GM12878 (cell line): ENCODE measurements around the gene DNAJB4. TPM values are rescaled to one million over a fixed set of nuclear protein-coding genes. Genes with fewer than 3 reads are reported as not detected.

ENCODE experiments used
- ATAC-seq: fragments of 200-7000 bp; cut with Tn5 transposase; 3 replicates; pipeline ENCODE4 v1.9.1; 2020; ENCODE audit warnings: mild to moderate bottlenecking, moderate library complexity
- BruUV-seq: library from RNA; stranded (reverse); fragments of 400-500 nt; replicated peaks from 2 replicates; lab custom pipeline; 2021; lab: Mats Ljungman, UMichigan
- CTCF ChIA-PET: fragments of 300-600 bp; sonication (Branson Sonifier 250); formaldehyde crosslinking; extraction: SDS; loops from one replicate; lab custom pipeline; 2021; ENCODE audit warnings: inconsistent platforms; lab: Yijun Ruan, JAX
- POLR2A ChIA-PET: fragments of 350-600 bp; formaldehyde crosslinking; extraction: SDS; loops from one replicate; lab custom pipeline; 2021; ENCODE audit warnings: inconsistent platforms; lab: Charles Lee
- RAD21 ChIA-PET: fragments of 300-600 bp; sonication (Branson Sonifier 250); formaldehyde crosslinking; loops from one replicate; lab custom pipeline; 2023; ENCODE audit warnings: antibody characterized with exemption; ENCODE audit not compliant: unreplicated experiment; lab: Charles Lee
- SMC1A ChIA-PET: fragments of 300-600 bp; sonication (Branson Sonifier 250); formaldehyde crosslinking; loops from one replicate; lab custom pipeline; 2023; ENCODE audit not compliant: unreplicated experiment, uncharacterized antibody; lab: Charles Lee
- DNase-seq: peaks from one replicate; pipeline ENCODE4 v3.0.0-alpha.2; 2011; ENCODE audit warnings: low read depth, low spot score
- FAIRE-seq: peaks from 3 replicates; lab custom pipeline; 2011; peaks lifted over from hg19 to GRCh38; lab: Jason Lieb, UNC
- H2AFZ ChIP-seq: 2 replicates; pipeline ENCODE4 v1.6.0; 2011; ENCODE audit warnings: low read depth, low read length, control low read depth; ENCODE audit not compliant: control insufficient read depth
- H3K27ac ChIP-seq: 2 replicates; pipeline ENCODE4 v1.5.1; 2011; ENCODE audit warnings: control low read depth; ENCODE audit not compliant: control insufficient read depth, insufficient read depth
- H3K27me3 ChIP-seq, 2 experiments: replicated peaks in 1 of 2; 2 replicates each; pipeline versions ENCODE4 v1.6.0 to v1.6.1; 2011; ENCODE audit warnings: low read length in 1 of 2; ENCODE audit not compliant: control insufficient read depth in 2 of 2, insufficient read depth in 2 of 2
- H3K36me3 ChIP-seq, 2 experiments: 2 replicates each; pipeline ENCODE4 v1.5.1; 2011; ENCODE audit warnings: low read length in 1 of 2; ENCODE audit not compliant: control insufficient read depth in 2 of 2, insufficient read depth in 2 of 2
- H3K4me1 ChIP-seq: 2 replicates; pipeline ENCODE4 v1.6.1; 2011; ENCODE audit warnings: mild to moderate bottlenecking, low read length, moderate library complexity, mixed read lengths; ENCODE audit not compliant: control insufficient read depth, insufficient read depth
- H3K4me2 ChIP-seq: 2 replicates; pipeline ENCODE4 v1.6.0; 2011; ENCODE audit warnings: control low read depth; ENCODE audit not compliant: control insufficient read depth, insufficient read depth
- H3K4me3 ChIP-seq: fragments of 200-600 bp; sonication (generic); 2 replicates; pipeline ENCODE4 v1.5.1; 2016
- H3K79me2 ChIP-seq: 2 replicates; pipeline ENCODE4 v1.6.0; 2011; ENCODE audit warnings: low read length; ENCODE audit not compliant: control insufficient read depth, insufficient read depth
- H3K9ac ChIP-seq: 2 replicates; pipeline ENCODE4 v1.8.0; 2011; ENCODE audit warnings: low read length, control low read depth, mixed read lengths; ENCODE audit not compliant: control insufficient read depth, insufficient read depth
- H3K9me3 ChIP-seq: replicated peaks from 3 replicates; pipeline ENCODE4 v1.5.1; 2011; ENCODE audit warnings: mild to moderate bottlenecking, low read length; ENCODE audit not compliant: control insufficient read depth, insufficient read depth
- H4K20me1 ChIP-seq: 2 replicates; pipeline ENCODE4 v1.6.0; 2011; ENCODE audit not compliant: control insufficient read depth, insufficient read depth
- CUX1 ChIP-seq: IDR thresholded peaks from 2 replicates; pipeline ENCODE4 v1.6.1; 2012; ENCODE audit warnings: improper control_type of control experiment, low read depth, low read length; ENCODE audit not compliant: insufficient replicate concordance
- EED ChIP-seq: sonication (generic); IDR thresholded peaks from 2 replicates; pipeline ENCODE4 v1.6.1; 2016; ENCODE audit warnings: antibody characterized with exemption, low read depth
- HDAC6 ChIP-seq: fragments of 200-600 bp; sonication (generic); IDR thresholded peaks from one replicate; pipeline ENCODE4 v1.8.0; 2017; ENCODE audit warnings: antibody characterized with exemption; ENCODE audit not compliant: unreplicated experiment
- IKZF2 ChIP-seq, 2 experiments: fragments of 450-650 bp; IDR thresholded peaks; 2 replicates each; pipeline ENCODE4 v1.6.1; 2017; ENCODE audit warnings: mild to moderate bottlenecking in 2 of 2, moderate library complexity in 2 of 2
- NR2F1 ChIP-seq: fragments of 450-650 bp; conservative IDR thresholded peaks from 2 replicates; pipeline ENCODE4 v1.6.1; 2017; ENCODE audit warnings: mild to moderate bottlenecking
- RELA ChIP-seq: fragments of 450-650 bp; IDR thresholded peaks from 2 replicates; pipeline ENCODE4 v1.8.0; 2014; ENCODE audit warnings: borderline replicate concordance; ENCODE audit not compliant: partially characterized antibody
- SUZ12 ChIP-seq: fragments of 200-600 bp; sonication (generic); IDR thresholded peaks from one replicate; pipeline ENCODE4 v1.6.1; 2018; ENCODE audit warnings: antibody characterized with exemption, mild to moderate bottlenecking; ENCODE audit not compliant: unreplicated experiment
- WGBS: methylation state at CpG from one replicate; pipeline ENCODE4 v1.1.6; 2016; ENCODE audit warnings: low lambda C conversion rate; ENCODE audit not compliant: insufficient replicate concordance, insufficient coverage; ENCODE audit errors: missing lambda C conversion rate; 5-methylcytosine and 5-hydroxymethylcytosine counted together
- in situ Hi-C: fragments of 300-500 bp; cut with MboI; formaldehyde crosslinking; loops from 9 replicates; pipeline ENCODE4 v1.14.3; 2018; ENCODE audit warnings: mixed read lengths
- intact Hi-C: fragments of 100-400 bp; cut with micrococcal nuclease; formaldehyde crosslinking; loops from one replicate; pipeline ENCODE4 v1.14.2; 2022; ENCODE audit not compliant: unreplicated experiment
- polyA plus RNA-seq, 11 experiments: library from polyadenylated mRNA; depleted of rRNA in 4 of 11; unstranded in 6 of 11; stranded (reverse) in 5 of 11; fragments of >200 nt; fragmentation: Nextera tagmentation in 4 of 11; fragmentation: Illumina TruSeq in 1 of 11; extraction: Ambion mirVana in 4 of 11; extraction: Trizol in 1 of 11; gene quantifications; 1 replicate in 1 of 11; 2 replicates in 10 of 11; pipeline versions ENCODE4 v1.2.1 to v1.2.3, GENCODE V29; 2011 to 2016; ENCODE audit warnings: inconsistent platforms in 2 of 11, missing spikeins in 2 of 11, low read depth in 1 of 11
- total RNA-seq, 4 experiments: library from RNA; depleted of rRNA in 3 of 4; stranded (reverse); fragments of >200 nt in 3 of 4; fragmentation: Illumina TruSeq in 1 of 4; extraction: Trizol in 1 of 4; gene quantifications; 2 replicates each; pipeline versions ENCODE4 v1.2.1 to v1.2.3, GENCODE V29; 2013 to 2021

Gene DNAJB4
- total and polyA plus RNA-seq, 10 of the 15 experiments (the other 5 are each of a cell fraction or from before 2014, with no cell fraction given), result 3.8 to 10.5 (median 6.6) TPM

GRCh38 chr1:78045926-78046778 lies 41.4 kb downstream of the DNAJB4 start, which contains the start of gene GIPC2:
TSS of gene GIPC2 (plus strand) at chr1:78045966. CDS start at chr1:78046095, 129 bp downstream.
- peak; percentile 43 for ATAC-seq
- RAD21 ChIA-PET, result no interaction called here
- no peak within 1 kb of the TSS for H3K9ac ChIP-seq
- BruUV-seq, result no TSS peak
- H2AFZ ChIP-seq, result peak within 1 kb of the TSS; percentile 58
- in situ Hi-C loops, result no loop called here
- peak within 1 kb of the TSS; percentile 62 for H3K4me3 ChIP-seq
- TF ChIP-seq EED, result 0 out of 2 replicates have a peak, but pooled peaks have one; percentile 30
- 0 out of 2 replicates have a peak, but pooled peaks have one; percentile 15 for TF ChIP-seq NR2F1
- no peak for TF ChIP-seq RELA
- peak; percentile 69 for TF ChIP-seq SUZ12
- TF ChIP-seq CUX1, result no peak
- no peak for TF ChIP-seq IKZF2 (IDR thresholded peaks at IDR 0.05)
- TF ChIP-seq HDAC6, result peak; percentile 85
- TF ChIP-seq, all 136 proteins: peak for 4
- DNase-seq (no peak), FAIRE-seq (no peak)
- intact Hi-C loops, result no loop called here
- Histone ChIP-seq H3K9me3 (no peaks in the 10 kb centered on the region), H3K79me2 (no peaks in the 10 kb centered on the region), H3K36me3 (no peaks in the 10 kb centered on the region), H3K27me3 (peaks cover 9 to 10% of the 10 kb centered on the region in 2 experiments), H3K4me1 (peaks cover 12% of the 10 kb centered on the region), H4K20me1 (no peaks in the 10 kb centered on the region; the same call in 1 of the 2 replicates), H3K27ac (no peak within 1 kb of the TSS), H3K4me2 (peak within 1 kb of the TSS; percentile 95)
- 20% methylated on average over 84 of the region's 85 CpGs for WGBS
- ChIA-PET CTCF (interaction anchor here (2.2 kb wide), 1 partner anchor 85 kb away, joined by 6 read pairs; no protein-coding TSS in a partner anchor), POLR2A (no interaction called here), SMC1A (interaction anchor here (0.7 to 0.9 kb wide), 2 partner anchors 12 to 856 kb away, joined by 3 to 4 read pairs; no protein-coding TSS in a partner anchor)
